A549 (cell line): ENCODE results near the gene NBEAL1. TPM values are rescaled to one million over a fixed set of nuclear protein-coding genes. Genes with fewer than 3 reads are reported as not detected.

ENCODE experiments used
- ATAC-seq, 2 experiments: fragments of 200-7000 bp in 1 of 2; fragments of >200 bp in 1 of 2; cut with Nextera tagmentation in 1 of 2; cut with Tn5 transposase in 1 of 2; 3 replicates each; pipeline versions ENCODE4 v1.8.0 to v1.9.1; 2018 to 2020; ENCODE audit warnings: mild to moderate bottlenecking in 1 of 2, moderate library complexity in 1 of 2
- CTCF ChIA-PET: fragments of 300-600 bp; sonication (Branson Sonifier 250); formaldehyde crosslinking; extraction: SDS; loops from one replicate; lab custom pipeline; 2021; ENCODE audit warnings: antibody characterized with exemption, inconsistent platforms; lab: Yijun Ruan, JAX
- POLR2A ChIA-PET: fragments of 350-600 bp; formaldehyde crosslinking; extraction: SDS; loops from one replicate; lab custom pipeline; 2021; ENCODE audit warnings: antibody characterized with exemption, inconsistent platforms; lab: Yijun Ruan, JAX
- DNase-seq, 2 experiments: peaks; one replicate each; pipeline versions ENCODE4 v3.0.0 to v3.0.0-alpha.2; 2011 to 2016; ENCODE audit warnings: low read depth in 1 of 2, low spot score in 1 of 2
- FAIRE-seq: peaks from 2 replicates; lab custom pipeline; 2011; peaks lifted over from hg19 to GRCh38; lab: Jason Lieb, UNC
- H3K27ac ChIP-seq, 2 experiments: fragments of >200 bp; sonication (Bioruptor Twin); formaldehyde crosslinking; 3 replicates each; pipeline ENCODE4 v1.5.1; 2016 to 2017
- H3K4me1 ChIP-seq: fragments of >200 bp; sonication (Bioruptor Twin); formaldehyde crosslinking; 3 replicates; pipeline ENCODE4 v1.6.1; 2016
- H3K4me2 ChIP-seq: fragments of >200 bp; sonication (Bioruptor Twin); formaldehyde crosslinking; 3 replicates; pipeline ENCODE4 v1.6.1; 2016
- H3K4me3 ChIP-seq: fragments of >200 bp; sonication (Bioruptor Twin); formaldehyde crosslinking; 3 replicates; pipeline ENCODE4 v1.5.1; 2016
- H3K9me3 ChIP-seq: fragments of >200 bp; sonication (Bioruptor Twin); formaldehyde crosslinking; 3 replicates; pipeline ENCODE4 v1.6.1; 2016
- BHLHE40 ChIP-seq: IDR thresholded peaks from 2 replicates; pipeline ENCODE4 v1.6.1; 2012; ENCODE audit warnings: low read depth, low read length, inconsistent platforms
- CHD2 ChIP-seq: fragments of 150-350 bp; IDR thresholded peaks from 2 replicates; pipeline ENCODE4 v1.6.1; 2014; ENCODE audit warnings: low read length; ENCODE audit not compliant: partially characterized antibody
- EHF ChIP-seq: fragments of 250-450 bp; sonication (Bioruptor Pico); IDR thresholded peaks from 2 replicates; pipeline ENCODE4 v1.5.0; 2020; ENCODE audit warnings: mild to moderate bottlenecking
- EP300 ChIP-seq, 2 experiments: fragments of >200 bp; sonication (Bioruptor Twin); formaldehyde crosslinking; IDR thresholded peaks; 2 replicates in 1 of 2; 3 replicates in 1 of 2; pipeline ENCODE4 v1.6.1; 2016 to 2017
- ESRRA ChIP-seq: fragments of 150-350 bp; IDR thresholded peaks from 2 replicates; pipeline ENCODE4 v1.6.1; 2014; ENCODE audit warnings: mild to moderate bottlenecking, low read length, borderline replicate concordance
- GATA3 ChIP-seq: IDR thresholded peaks from 2 replicates; pipeline ENCODE4 v1.6.1; 2012; ENCODE audit warnings: borderline replicate concordance
- HOXB13 ChIP-seq: fragments of 250-450 bp; sonication (Bioruptor Pico); IDR thresholded peaks from 2 replicates; pipeline ENCODE4 v1.5.0; 2020; ENCODE audit warnings: low read depth, mild to moderate bottlenecking, moderate library complexity
- JUN ChIP-seq, 2 experiments: fragments of >200 bp; sonication (Bioruptor Twin); formaldehyde crosslinking; IDR thresholded peaks; 2 replicates in 1 of 2; 3 replicates in 1 of 2; pipeline ENCODE4 v1.6.1; 2016 to 2017
- KDM1A ChIP-seq: fragments of 200-600 bp; sonication (generic); IDR thresholded peaks from 2 replicates; pipeline ENCODE4 v1.6.1; 2016; ENCODE audit warnings: low read depth, mild to moderate bottlenecking
- KDM5A ChIP-seq: fragments of 200-600 bp; sonication (generic); IDR thresholded peaks from 2 replicates; pipeline ENCODE4 v1.6.1; 2016; ENCODE audit warnings: antibody characterized with exemption, mild to moderate bottlenecking
- RCOR1 ChIP-seq: fragments of 150-350 bp; IDR thresholded peaks from 2 replicates; pipeline ENCODE4 v1.6.1; 2014; ENCODE audit warnings: antibody characterized with exemption, low read length, low read depth
- SMC3 ChIP-seq: fragments of >200 bp; sonication (Bioruptor Twin); formaldehyde crosslinking; IDR thresholded peaks from 3 replicates; pipeline ENCODE4 v1.6.1; 2018; ENCODE audit warnings: inconsistent platforms
- TFCP2L1 ChIP-seq: fragments of 250-450 bp; sonication (Bioruptor Pico); IDR thresholded peaks from 2 replicates; pipeline ENCODE4 v1.5.0; 2021; ENCODE audit warnings: mild to moderate bottlenecking
- TP53 ChIP-seq: fragments of 250-450 bp; sonication (Bioruptor Pico); IDR thresholded peaks from 2 replicates; pipeline ENCODE4 v1.5.0; 2021; ENCODE audit warnings: mild to moderate bottlenecking, moderate library complexity
- ZFP36 ChIP-seq: fragments of 450-650 bp; IDR thresholded peaks from 2 replicates; pipeline ENCODE4 v1.6.1; 2014; ENCODE audit warnings: borderline replicate concordance; ENCODE audit not compliant: partially characterized antibody
- WGBS: methylation state at CpG from one replicate; pipeline ENCODE4 v1.1.6; 2017; ENCODE audit errors: missing lambda C conversion rate; 5-methylcytosine and 5-hydroxymethylcytosine counted together
- polyA plus RNA-seq, 4 experiments: library from polyadenylated mRNA; depleted of rRNA in 3 of 4; stranded (reverse); fragments of >200 nt; fragmentation: RNase III in 1 of 4; extraction: RNeasy Plus Mini Kit Qiagen cat#74134 plus additional on column Dnase treatment in 1 of 4; gene quantifications; 2 replicates in 3 of 4; 3 replicates in 1 of 4; pipeline ENCODE4 v1.2.3, GENCODE V29; 2011 to 2017
- TF ChIP-seq, protein P1 (sequence below): fragments of >200 bp; sonication (Bioruptor Twin); formaldehyde crosslinking; IDR thresholded peaks from 3 replicates; pipeline ENCODE4 v1.5.1; 2016
- TF ChIP-seq, protein P2 (sequence below): fragments of >200 bp; sonication (Bioruptor Twin); formaldehyde crosslinking; IDR thresholded peaks from 3 replicates; pipeline ENCODE4 v1.6.1; 2016
- TF ChIP-seq, protein P3 (sequence below): fragments of 200-600 bp; sonication (generic); IDR thresholded peaks from 2 replicates; pipeline ENCODE4 v1.6.1; 2016; ENCODE audit warnings: antibody characterized with exemption, mild to moderate bottlenecking, moderate library complexity
- TF ChIP-seq, protein P4 (sequence below): IDR thresholded peaks from 2 replicates; pipeline ENCODE4 v1.6.1; 2012
- TF ChIP-seq, protein P5 (sequence below): IDR thresholded peaks from 2 replicates; pipeline ENCODE4 v1.6.1; 2012

The NBEAL1 gene
- polyA plus RNA-seq, 2 of the 4 experiments (the other 2 are of a cell fraction) = 3.8 to 11.9 TPM

DNA sequence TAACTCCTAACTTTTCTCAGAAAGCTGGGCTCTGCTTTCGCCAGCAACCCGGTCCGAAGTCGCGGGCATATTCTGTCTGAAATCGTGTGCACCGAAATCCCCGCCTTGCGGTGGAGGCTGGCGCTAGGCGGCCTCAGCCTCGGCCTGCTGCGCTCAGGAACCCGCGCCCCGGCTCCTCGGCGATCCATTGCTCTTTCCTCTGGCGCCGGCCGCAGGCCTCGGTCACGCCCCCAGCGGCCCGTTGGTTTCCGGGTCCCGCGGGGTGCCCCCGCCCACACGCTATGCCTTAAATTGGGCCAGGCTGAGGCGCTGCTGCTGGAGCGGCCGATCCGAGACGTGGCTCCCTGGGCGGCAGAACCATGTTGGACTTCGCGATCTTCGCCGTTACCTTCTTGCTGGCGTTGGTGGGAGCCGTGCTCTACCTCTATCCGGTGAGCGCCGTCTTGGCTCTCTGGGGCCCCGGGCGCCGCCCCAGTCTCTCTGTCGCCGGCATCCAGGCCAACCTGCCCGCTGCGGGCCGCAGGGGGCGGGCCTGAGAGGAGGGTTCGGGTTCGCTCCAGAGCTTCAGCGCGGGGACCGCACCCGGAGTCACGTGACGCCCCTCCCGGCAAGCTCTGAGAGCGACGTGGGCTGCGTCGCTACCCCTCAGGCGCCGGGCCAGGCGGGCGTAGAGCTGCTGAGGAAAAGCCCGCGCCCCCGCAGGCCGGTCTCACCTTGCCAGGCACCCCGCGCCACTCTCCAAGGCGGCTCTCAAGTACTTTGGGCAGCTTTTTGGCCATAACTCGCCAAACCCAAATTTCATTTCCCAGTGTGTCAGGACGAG lies 224.2 kb downstream of the NBEAL1 start, which contains the start of gene CYP20A1 (continued):
- no peak for TF ChIP-seq EP300 (IDR thresholded peaks at IDR 0.05)
- TF ChIP-seq, protein P1, sequence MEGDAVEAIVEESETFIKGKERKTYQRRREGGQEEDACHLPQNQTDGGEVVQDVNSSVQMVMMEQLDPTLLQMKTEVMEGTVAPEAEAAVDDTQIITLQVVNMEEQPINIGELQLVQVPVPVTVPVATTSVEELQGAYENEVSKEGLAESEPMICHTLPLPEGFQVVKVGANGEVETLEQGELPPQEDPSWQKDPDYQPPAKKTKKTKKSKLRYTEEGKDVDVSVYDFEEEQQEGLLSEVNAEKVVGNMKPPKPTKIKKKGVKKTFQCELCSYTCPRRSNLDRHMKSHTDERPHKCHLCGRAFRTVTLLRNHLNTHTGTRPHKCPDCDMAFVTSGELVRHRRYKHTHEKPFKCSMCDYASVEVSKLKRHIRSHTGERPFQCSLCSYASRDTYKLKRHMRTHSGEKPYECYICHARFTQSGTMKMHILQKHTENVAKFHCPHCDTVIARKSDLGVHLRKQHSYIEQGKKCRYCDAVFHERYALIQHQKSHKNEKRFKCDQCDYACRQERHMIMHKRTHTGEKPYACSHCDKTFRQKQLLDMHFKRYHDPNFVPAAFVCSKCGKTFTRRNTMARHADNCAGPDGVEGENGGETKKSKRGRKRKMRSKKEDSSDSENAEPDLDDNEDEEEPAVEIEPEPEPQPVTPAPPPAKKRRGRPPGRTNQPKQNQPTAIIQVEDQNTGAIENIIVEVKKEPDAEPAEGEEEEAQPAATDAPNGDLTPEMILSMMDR = peak; percentile 33; the same call in 1 of the 3 replicates
- no peak for TF ChIP-seq ESRRA
- 0 out of 2 replicates have a peak, but pooled peaks have one; percentile 9 for TF ChIP-seq KDM1A
- TF ChIP-seq, protein P2, sequence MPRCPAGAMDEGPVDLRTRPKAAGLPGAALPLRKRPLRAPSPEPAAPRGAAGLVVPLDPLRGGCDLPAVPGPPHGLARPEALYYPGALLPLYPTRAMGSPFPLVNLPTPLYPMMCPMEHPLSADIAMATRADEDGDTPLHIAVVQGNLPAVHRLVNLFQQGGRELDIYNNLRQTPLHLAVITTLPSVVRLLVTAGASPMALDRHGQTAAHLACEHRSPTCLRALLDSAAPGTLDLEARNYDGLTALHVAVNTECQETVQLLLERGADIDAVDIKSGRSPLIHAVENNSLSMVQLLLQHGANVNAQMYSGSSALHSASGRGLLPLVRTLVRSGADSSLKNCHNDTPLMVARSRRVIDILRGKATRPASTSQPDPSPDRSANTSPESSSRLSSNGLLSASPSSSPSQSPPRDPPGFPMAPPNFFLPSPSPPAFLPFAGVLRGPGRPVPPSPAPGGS = peak; percentile 93
- TF ChIP-seq ZFP36 = no peak
- no peak for TF ChIP-seq TFCP2L1 (CRISPR knock-in tag)
- TF ChIP-seq BHLHE40 = peak; percentile 45; the same call in 1 of the 2 replicates
- no peak for TF ChIP-seq HOXB13 (CRISPR knock-in tag)
- no peak for TF ChIP-seq EHF (CRISPR knock-in tag)
- TF ChIP-seq, protein P3, sequence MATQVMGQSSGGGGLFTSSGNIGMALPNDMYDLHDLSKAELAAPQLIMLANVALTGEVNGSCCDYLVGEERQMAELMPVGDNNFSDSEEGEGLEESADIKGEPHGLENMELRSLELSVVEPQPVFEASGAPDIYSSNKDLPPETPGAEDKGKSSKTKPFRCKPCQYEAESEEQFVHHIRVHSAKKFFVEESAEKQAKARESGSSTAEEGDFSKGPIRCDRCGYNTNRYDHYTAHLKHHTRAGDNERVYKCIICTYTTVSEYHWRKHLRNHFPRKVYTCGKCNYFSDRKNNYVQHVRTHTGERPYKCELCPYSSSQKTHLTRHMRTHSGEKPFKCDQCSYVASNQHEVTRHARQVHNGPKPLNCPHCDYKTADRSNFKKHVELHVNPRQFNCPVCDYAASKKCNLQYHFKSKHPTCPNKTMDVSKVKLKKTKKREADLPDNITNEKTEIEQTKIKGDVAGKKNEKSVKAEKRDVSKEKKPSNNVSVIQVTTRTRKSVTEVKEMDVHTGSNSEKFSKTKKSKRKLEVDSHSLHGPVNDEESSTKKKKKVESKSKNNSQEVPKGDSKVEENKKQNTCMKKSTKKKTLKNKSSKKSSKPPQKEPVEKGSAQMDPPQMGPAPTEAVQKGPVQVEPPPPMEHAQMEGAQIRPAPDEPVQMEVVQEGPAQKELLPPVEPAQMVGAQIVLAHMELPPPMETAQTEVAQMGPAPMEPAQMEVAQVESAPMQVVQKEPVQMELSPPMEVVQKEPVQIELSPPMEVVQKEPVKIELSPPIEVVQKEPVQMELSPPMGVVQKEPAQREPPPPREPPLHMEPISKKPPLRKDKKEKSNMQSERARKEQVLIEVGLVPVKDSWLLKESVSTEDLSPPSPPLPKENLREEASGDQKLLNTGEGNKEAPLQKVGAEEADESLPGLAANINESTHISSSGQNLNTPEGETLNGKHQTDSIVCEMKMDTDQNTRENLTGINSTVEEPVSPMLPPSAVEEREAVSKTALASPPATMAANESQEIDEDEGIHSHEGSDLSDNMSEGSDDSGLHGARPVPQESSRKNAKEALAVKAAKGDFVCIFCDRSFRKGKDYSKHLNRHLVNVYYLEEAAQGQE = peak; percentile 22; the same call in 1 of the 2 replicates
- 0 out of 2 replicates have a peak, but pooled peaks have one; percentile 7 for TF ChIP-seq TP53 (CRISPR knock-in tag)
- peak in 1 of 2 experiments; percentile 98; a peak in 4 of 5 replicates for TF ChIP-seq JUN (IDR thresholded peaks at IDR 0.05)

DNA sequence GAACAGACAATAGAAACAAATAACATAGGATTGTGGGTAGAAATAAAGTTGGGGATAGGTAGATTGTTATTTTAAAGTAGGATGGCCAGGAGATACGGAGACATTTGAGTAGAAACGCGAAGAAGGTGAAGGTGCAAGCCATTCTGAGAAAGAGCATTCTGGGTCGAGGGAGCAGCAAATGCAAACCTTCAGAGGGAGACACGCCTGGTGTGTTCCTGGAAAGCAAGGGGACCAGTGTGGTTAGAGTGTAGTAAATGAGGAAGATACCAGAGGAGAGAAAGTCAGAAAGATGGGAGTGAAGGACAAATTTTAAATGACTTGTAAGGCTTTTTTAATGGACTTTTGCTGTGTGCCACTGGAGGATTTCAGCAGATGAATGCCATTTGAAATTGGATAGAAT lies 225.8 kb downstream of the NBEAL1 start:
- Histone ChIP-seq H3K4me3 (no peak overlapping the region; the same call in 2 of the 3 replicates), H3K27ac (no peak overlapping the region; a peak in 1 of 6 replicates), H3K9me3 (no peaks in the 10 kb centered on the region)
- no peak for FAIRE-seq
- no peak for TF ChIP-seq SMC3
- TF ChIP-seq CHD2 = no peak
- TF ChIP-seq, protein P3 = no peak
- TF ChIP-seq, protein P4, sequence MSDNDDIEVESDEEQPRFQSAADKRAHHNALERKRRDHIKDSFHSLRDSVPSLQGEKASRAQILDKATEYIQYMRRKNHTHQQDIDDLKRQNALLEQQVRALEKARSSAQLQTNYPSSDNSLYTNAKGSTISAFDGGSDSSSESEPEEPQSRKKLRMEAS = no peak
- TF ChIP-seq, protein P5, sequence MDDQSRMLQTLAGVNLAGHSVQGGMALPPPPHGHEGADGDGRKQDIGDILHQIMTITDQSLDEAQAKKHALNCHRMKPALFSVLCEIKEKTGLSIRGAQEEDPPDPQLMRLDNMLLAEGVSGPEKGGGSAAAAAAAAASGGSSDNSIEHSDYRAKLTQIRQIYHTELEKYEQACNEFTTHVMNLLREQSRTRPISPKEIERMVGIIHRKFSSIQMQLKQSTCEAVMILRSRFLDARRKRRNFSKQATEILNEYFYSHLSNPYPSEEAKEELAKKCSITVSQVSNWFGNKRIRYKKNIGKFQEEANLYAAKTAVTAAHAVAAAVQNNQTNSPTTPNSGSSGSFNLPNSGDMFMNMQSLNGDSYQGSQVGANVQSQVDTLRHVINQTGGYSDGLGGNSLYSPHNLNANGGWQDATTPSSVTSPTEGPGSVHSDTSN = no peak
- no peak for TF ChIP-seq RCOR1
- TF ChIP-seq KDM5A = no peak
- TF ChIP-seq GATA3 = no peak
- TF ChIP-seq, protein P1 = no peak
- TF ChIP-seq, all 56 proteins: peak for 0
- DNase-seq (no peak), ATAC-seq (no peak)
- POLR2A ChIA-PET = no interaction called here
- Histone ChIP-seq H3K4me2 (peak overlapping the region; percentile 77), H3K4me1 (peaks cover 14% of the 10 kb centered on the region; the same call in 2 of the 3 replicates)
- CTCF ChIA-PET = interaction anchor here (0.8 to 1.0 kb wide), 2 partner anchors 11 to 167 kb away, joined by 3 to 4 read pairs; no protein-coding TSS in a partner anchor
- 91% methylated on average over 5 of the region's 5 CpGs for WGBS
